K562 (cell line): ENCODE results near the gene PRELID3B. TPM values are rescaled to one million over a fixed set of nuclear protein-coding genes. Genes with fewer than 3 reads are reported as not detected.

Experiments used
- ARID2 ChIP-seq: fragments of 450-650 bp; IDR thresholded peaks from 2 replicates; pipeline ENCODE4 v1.6.1; 2017; ENCODE audit warnings: antibody characterized with exemption, mild to moderate bottlenecking
- ARNT ChIP-seq, 2 experiments: fragments of 450-650 bp; IDR thresholded peaks; 2 replicates each; pipeline ENCODE4 v1.6.1; 2016; ENCODE audit warnings: mild to moderate bottlenecking in 1 of 2
- BMI1 ChIP-seq: fragments of 150-350 bp; IDR thresholded peaks from 2 replicates; pipeline ENCODE4 v1.6.1; 2014; ENCODE audit warnings: low read length
- E2F3 ChIP-seq: fragments of 250-450 bp; sonication (Bioruptor Pico); IDR thresholded peaks from 2 replicates; pipeline ENCODE4 v1.4.0; 2020; ENCODE audit warnings: mild to moderate bottlenecking
- EHMT2 ChIP-seq: fragments of 450-650 bp; IDR thresholded peaks from 2 replicates; pipeline ENCODE4 v1.6.1; 2018; ENCODE audit warnings: antibody characterized with exemption
- ELF4 ChIP-seq: fragments of 450-650 bp; formaldehyde crosslinking; IDR thresholded peaks from 2 replicates; pipeline ENCODE4 v1.4.0; 2022; ENCODE audit warnings: missing genetic modification characterization
- GABPA ChIP-seq: fragments of 200-800 bp; sonication (Bioruptor generic); conservative IDR thresholded peaks from 2 replicates; pipeline ENCODE4 v1.6.1; 2016; ENCODE audit warnings: low read depth, missing genetic modification characterization, missing compliant biosample characterization
- L3MBTL2 ChIP-seq: fragments of 450-650 bp; IDR thresholded peaks from 2 replicates; pipeline ENCODE4 v1.6.1; 2016; ENCODE audit warnings: mild to moderate bottlenecking, moderate library complexity
- MEIS2 ChIP-seq: fragments of 450-650 bp; IDR thresholded peaks from 2 replicates; pipeline ENCODE4 v1.6.1; 2014; ENCODE audit warnings: mild to moderate bottlenecking; ENCODE audit not compliant: partially characterized antibody
- NR2F6 ChIP-seq: fragments of 450-650 bp; formaldehyde crosslinking; IDR thresholded peaks from 2 replicates; pipeline ENCODE4 v1.4.0; 2020; ENCODE audit warnings: mild to moderate bottlenecking
- NR4A1 ChIP-seq, 2 experiments: fragments of 250-450 bp in 1 of 2; fragments of 450-650 bp in 1 of 2; sonication (Bioruptor Pico) in 1 of 2; IDR thresholded peaks; 2 replicates each; pipeline versions ENCODE4 v1.4.0 to v1.6.1; 2016 to 2020; ENCODE audit warnings: mild to moderate bottlenecking in 2 of 2, missing compliant biosample characterization in 1 of 2, missing genetic modification characterization in 1 of 2, moderate library complexity in 1 of 2
- NRF1 ChIP-seq, 2 experiments: fragments of 450-650 bp; IDR thresholded peaks in 1 of 2; conservative IDR thresholded peaks in 1 of 2; 2 replicates each; pipeline ENCODE4 v1.6.1; 2014; ENCODE audit warnings: mild to moderate bottlenecking in 2 of 2
- POLR2B ChIP-seq: fragments of 450-650 bp; IDR thresholded peaks from 2 replicates; pipeline ENCODE4 v1.6.1; 2018; ENCODE audit warnings: low read depth; ENCODE audit not compliant: partially characterized antibody
- SIX5 ChIP-seq, 2 experiments: IDR thresholded peaks; 2 replicates each; pipeline ENCODE4 v1.6.1; 2011; ENCODE audit warnings: low read length in 2 of 2, borderline replicate concordance in 1 of 2, low read depth in 1 of 2, mild to moderate bottlenecking in 1 of 2, moderate library complexity in 1 of 2; ENCODE audit not compliant: insufficient read depth in 1 of 2
- SMC3 ChIP-seq: conservative IDR thresholded peaks from 2 replicates; pipeline ENCODE4 v1.6.1; 2011; ENCODE audit warnings: low read depth, low read length, improper control_type of control experiment; ENCODE audit not compliant: insufficient read depth
- SREBF2 ChIP-seq: sonication (generic); formaldehyde crosslinking; IDR thresholded peaks from 2 replicates; pipeline ENCODE4 v1.4.0; 2020; ENCODE audit warnings: mild to moderate bottlenecking, missing genetic modification reagents
- SRF ChIP-seq, 2 experiments: fragments of 250-450, 450-650 bp in 1 of 2; sonication (Bioruptor Pico) in 1 of 2; sonication (generic) in 1 of 2; formaldehyde crosslinking; IDR thresholded peaks; 2 replicates each; pipeline versions ENCODE4 v1.5.0 to v1.5.1; 2020 to 2022; ENCODE audit warnings: mild to moderate bottlenecking in 1 of 2, missing genetic modification reagents in 1 of 2
- TAF9B ChIP-seq: fragments of 450-650 bp; IDR thresholded peaks from 2 replicates; pipeline ENCODE4 v1.6.1; 2018; ENCODE audit warnings: mild to moderate bottlenecking; ENCODE audit not compliant: partially characterized antibody
- TOE1 ChIP-seq, 2 experiments: fragments of 450-650 bp in 1 of 2; sonication (generic) in 1 of 2; formaldehyde crosslinking in 1 of 2; IDR thresholded peaks; 2 replicates each; pipeline versions ENCODE4 v1.7.1 to v1.8.0; 2016 to 2022; ENCODE audit warnings: borderline replicate concordance in 2 of 2, mild to moderate bottlenecking in 2 of 2, antibody characterized with exemption in 1 of 2, inconsistent platforms in 1 of 2, low read depth in 1 of 2, missing genetic modification reagents in 1 of 2, moderate library complexity in 1 of 2
- ZBTB17 ChIP-seq: fragments of 450-650 bp; formaldehyde crosslinking; IDR thresholded peaks from 2 replicates; pipeline ENCODE4 v1.4.0; 2020; ENCODE audit warnings: mild to moderate bottlenecking
- ZNF23 ChIP-seq: fragments of 250-450 bp; sonication (Bioruptor Pico); IDR thresholded peaks from 2 replicates; pipeline ENCODE4 v1.4.0; 2020; ENCODE audit warnings: mild to moderate bottlenecking
- ZNF668 ChIP-seq: fragments of 250-450 bp; sonication (Bioruptor Pico); IDR thresholded peaks from 2 replicates; pipeline ENCODE4 v1.8.0; 2022; ENCODE audit warnings: mild to moderate bottlenecking, inconsistent platforms
- ZNF717 ChIP-seq: fragments of 250-450 bp; sonication (Bioruptor Pico); IDR thresholded peaks from 2 replicates; pipeline ENCODE4 v1.5.0; 2021
- polyA plus RNA-seq, 8 experiments: library from polyadenylated mRNA; depleted of rRNA in 4 of 8; stranded (reverse) in 5 of 8; unstranded in 3 of 8; fragments of >200 nt; fragmentation: Nextera tagmentation in 2 of 8; fragmentation: Illumina TruSeq in 1 of 8; extraction: Ambion mirVana in 2 of 8; extraction: Trizol in 1 of 8; gene quantifications; 2 replicates each; pipeline versions ENCODE4 v1.2.1 to v1.2.3, GENCODE V29; 2011 to 2014; ENCODE audit warnings: inconsistent platforms in 1 of 8, missing spikeins in 1 of 8
- total RNA-seq, 7 experiments: library from RNA; depleted of rRNA in 6 of 7; stranded (reverse); fragments of >200 nt in 6 of 7; fragmentation: Illumina TruSeq in 2 of 7; extraction: Trizol in 2 of 7; gene quantifications; 2 replicates each; pipeline versions ENCODE4 v1.2.1 to v1.2.3, GENCODE V29; 2011 to 2021; ENCODE audit warnings: low replicate concordance in 1 of 7
- TF ChIP-seq, protein P1 (sequence below): IDR thresholded peaks from 2 replicates; pipeline ENCODE4 v1.6.1; 2012; ENCODE audit warnings: low read depth, low read length, improper control_type of control experiment, borderline replicate concordance
- TF ChIP-seq, protein P2 (sequence below): fragments of 450-650 bp; IDR thresholded peaks from 2 replicates; pipeline ENCODE4 v1.6.1; 2014; ENCODE audit warnings: low read depth, mild to moderate bottlenecking, moderate library complexity, borderline replicate concordance

PRELID3B gene
- total and polyA plus RNA-seq, 9 of the 15 experiments (the other 6 are each of a cell fraction or from before 2014, with no cell fraction given), result 77.0 to 186 (median 101) TPM

DNA sequence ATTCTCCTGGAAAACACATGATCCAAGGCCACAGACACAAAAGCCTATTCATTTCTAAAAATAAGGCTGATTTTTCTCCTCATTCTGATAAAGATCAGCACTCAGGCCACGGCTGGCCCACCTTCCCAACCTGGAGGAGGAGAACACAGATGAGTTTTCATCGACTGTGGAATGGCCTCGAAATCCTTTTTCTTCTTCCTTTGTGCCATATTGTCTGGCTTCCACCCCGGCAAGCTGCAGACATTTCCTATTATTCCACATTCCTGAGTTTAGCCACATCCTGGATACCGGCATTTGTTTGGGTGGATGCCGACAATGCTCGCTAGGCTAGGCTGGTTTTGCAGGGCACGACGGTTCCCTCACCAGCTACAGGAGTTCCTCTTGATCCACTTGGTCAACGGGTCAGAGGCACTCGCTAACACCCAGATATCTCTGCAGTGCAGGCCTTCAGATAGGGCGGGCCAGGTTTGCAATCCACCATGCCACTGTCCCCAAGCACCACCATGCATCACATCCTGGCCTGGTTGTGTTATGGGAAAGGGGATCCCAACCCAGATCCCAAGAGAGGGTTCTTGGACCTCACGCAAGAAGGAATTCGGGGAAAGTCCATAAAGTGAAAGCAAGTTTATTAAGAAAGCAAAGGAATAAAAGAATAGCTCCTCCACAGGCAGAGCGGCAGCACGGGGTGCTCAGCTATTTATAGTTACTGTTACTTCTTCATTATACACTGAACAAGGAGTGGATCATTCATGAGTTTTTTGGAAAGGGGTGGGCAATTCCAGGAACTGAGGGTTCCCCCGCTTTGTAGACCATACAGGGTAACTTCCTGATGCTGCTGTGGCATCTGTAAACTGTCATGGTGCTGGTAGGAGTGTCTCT lies 31.4 kb downstream of the PRELID3B start (continued):
- TF ChIP-seq, protein P1, sequence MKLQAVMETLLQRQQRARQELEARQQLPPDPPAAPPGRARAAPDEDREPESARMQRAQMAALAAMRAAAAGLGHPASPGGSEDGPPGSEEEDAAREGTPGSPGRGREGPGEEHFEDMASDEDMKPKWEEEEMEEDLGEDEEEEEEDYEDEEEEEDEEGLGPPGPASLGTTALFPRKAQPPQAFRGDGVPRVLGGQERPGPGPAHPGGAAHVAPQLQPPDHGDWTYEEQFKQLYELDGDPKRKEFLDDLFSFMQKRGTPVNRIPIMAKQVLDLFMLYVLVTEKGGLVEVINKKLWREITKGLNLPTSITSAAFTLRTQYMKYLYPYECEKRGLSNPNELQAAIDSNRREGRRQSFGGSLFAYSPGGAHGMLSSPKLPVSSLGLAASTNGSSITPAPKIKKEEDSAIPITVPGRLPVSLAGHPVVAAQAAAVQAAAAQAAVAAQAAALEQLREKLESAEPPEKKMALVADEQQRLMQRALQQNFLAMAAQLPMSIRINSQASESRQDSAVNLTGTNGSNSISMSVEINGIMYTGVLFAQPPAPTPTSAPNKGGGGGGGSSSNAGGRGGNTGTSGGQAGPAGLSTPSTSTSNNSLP, result 0 out of 2 replicates have a peak, but pooled peaks have one; percentile 14
- no peak for TF ChIP-seq TOE1 (IDR thresholded peaks at IDR 0.05; ENCODE audit: borderline replicate concordance)
- no peak for TF ChIP-seq TOE1 (CRISPR knock-in tag; IDR thresholded peaks at IDR 0.05; ENCODE audit: borderline replicate concordance, low read depth)
- no peak for TF ChIP-seq NR4A1 (CRISPR knock-in tag; IDR thresholded peaks at IDR 0.05)
- TF ChIP-seq NR4A1 (tag; IDR thresholded peaks at IDR 0.05), result peak; percentile 49; the same call in 1 of the 2 replicates
- TF ChIP-seq ARNT (IDR thresholded peaks at IDR 0.05), result no peak; a peak in 1 of 4 replicates
- TF ChIP-seq, protein P2, sequence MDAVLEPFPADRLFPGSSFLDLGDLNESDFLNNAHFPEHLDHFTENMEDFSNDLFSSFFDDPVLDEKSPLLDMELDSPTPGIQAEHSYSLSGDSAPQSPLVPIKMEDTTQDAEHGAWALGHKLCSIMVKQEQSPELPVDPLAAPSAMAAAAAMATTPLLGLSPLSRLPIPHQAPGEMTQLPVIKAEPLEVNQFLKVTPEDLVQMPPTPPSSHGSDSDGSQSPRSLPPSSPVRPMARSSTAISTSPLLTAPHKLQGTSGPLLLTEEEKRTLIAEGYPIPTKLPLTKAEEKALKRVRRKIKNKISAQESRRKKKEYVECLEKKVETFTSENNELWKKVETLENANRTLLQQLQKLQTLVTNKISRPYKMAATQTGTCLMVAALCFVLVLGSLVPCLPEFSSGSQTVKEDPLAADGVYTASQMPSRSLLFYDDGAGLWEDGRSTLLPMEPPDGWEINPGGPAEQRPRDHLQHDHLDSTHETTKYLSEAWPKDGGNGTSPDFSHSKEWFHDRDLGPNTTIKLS, result peak; percentile 28; the same call in 1 of the 2 replicates
- no peak for TF ChIP-seq ZNF717 (CRISPR knock-in tag)
- TF ChIP-seq ARID2, result no peak
- peak in 1 of 2 experiments; percentile 96; a peak in 2 of 4 replicates for TF ChIP-seq SRF (CRISPR knock-in tag; IDR thresholded peaks at IDR 0.05)
- peak; percentile 51; the same call in 1 of the 2 replicates for TF ChIP-seq EHMT2
- TF ChIP-seq ELF4 (CRISPR knock-in tag), result no peak
- no peak for TF ChIP-seq NR2F6 (CRISPR knock-in tag)
- TF ChIP-seq ZBTB17 (CRISPR knock-in tag), result no peak
- TF ChIP-seq SREBF2, result no peak
- no peak; the same call in 1 of the 2 replicates for TF ChIP-seq GABPA (tag)
- no peak for TF ChIP-seq SMC3
- TF ChIP-seq NRF1 (conservative IDR thresholded peaks at IDR 0.05 in 1 of 2, IDR thresholded peaks at IDR 0.05 in 1 of 2), result no peak
- TF ChIP-seq POLR2B, result no peak
- no peak for TF ChIP-seq ZNF23 (CRISPR knock-in tag)
- no peak for TF ChIP-seq SIX5 (IDR thresholded peaks at IDR 0.05; ENCODE audit: borderline replicate concordance in 1 of 2, insufficient read depth in 1 of 2, low read depth in 1 of 2, low read length in 2 of 2)
- peak; percentile 12; the same call in 1 of the 2 replicates for TF ChIP-seq L3MBTL2
- TF ChIP-seq E2F3 (CRISPR knock-in tag), result 0 out of 2 replicates have a peak, but pooled peaks have one; percentile 54
- TF ChIP-seq ZNF668, result no peak
- TF ChIP-seq BMI1, result no peak
- no peak for TF ChIP-seq TAF9B
- TF ChIP-seq MEIS2, result no peak
